Measurements from ENCODE around the gene ZP4. TPM values are rescaled to one million over a fixed set of nuclear protein-coding genes. Genes with fewer than 3 reads are reported as not detected.

ZP4 gene
- total RNA-seq, 1 experiment from 2014 or later = not detected

GRCh38 chr1:237834461-237834860, 56.3 kb downstream of the ZP4 start:
- WGBS (ENCODE audit: extremely low coverage, insufficient read length, low lambda C conversion rate) = no CpG with 5 or more reads among the region's 3 CpGs
- H3K4me3 Mint-ChIP-seq = no peak overlapping the region
- Histone ChIP-seq H3K79me2 (ENCODE audit: insufficient read depth, low read length) (no peaks in the 10 kb centered on the region), H3K23ac (ENCODE audit: insufficient read length, low read depth, low read length) (no peak overlapping the region), H4K20me1 (ENCODE audit: control insufficient read depth, insufficient read depth, insufficient read length) (no peaks in the 10 kb centered on the region), H3K18ac (ENCODE audit: insufficient read length, low read depth, low read length) (no peak overlapping the region), H3K14ac (ENCODE audit: insufficient read depth, low read length) (no peak overlapping the region), H2AK5ac (ENCODE audit: insufficient read length, low read length) (no peak overlapping the region), H4K5ac (ENCODE audit: insufficient read length, low read depth, low read length) (no peak overlapping the region), H4K8ac (replicated peaks; ENCODE audit: insufficient read length, low read depth, low read length) (no peak overlapping the region), H2BK15ac (ENCODE audit: low read depth, low read length) (no peak overlapping the region), H3K9me3 (ENCODE audit: control insufficient read depth, low read depth, low read length) (no peaks in the 10 kb centered on the region), H3K23me2 (ENCODE audit: insufficient read length, low read depth, low read length, poor library complexity, severe bottlenecking) (no peaks in the 10 kb centered on the region), H3K56ac (ENCODE audit: insufficient read length, low read depth, low read length) (no peak overlapping the region), H3K4me2 (ENCODE audit: insufficient read depth, insufficient read length, low read length) (no peak overlapping the region), H2BK12ac (ENCODE audit: insufficient read length, low read depth, low read length) (no peak overlapping the region), H3K9ac (ENCODE audit: extremely low read depth, insufficient read length, low read length) (no peak overlapping the region), H3T11ph (ENCODE audit: low read length) (no peak overlapping the region), H2AFZ (ENCODE audit: low read length) (no peak overlapping the region), H3K27me3 (ENCODE audit: insufficient read depth, low read length) (no peaks in the 10 kb centered on the region), H3K79me1 (ENCODE audit: insufficient read depth, low read depth, low read length, poor library complexity, severe bottlenecking) (no peaks in the 10 kb centered on the region), H4K91ac (ENCODE audit: insufficient read length, low read depth, low read length) (no peak overlapping the region), H3K27ac (ENCODE audit: insufficient read length, low read depth, low read length) (no peak overlapping the region), H3K4me1 (ENCODE audit: insufficient read depth, low read length) (peaks cover 4% of the 10 kb centered on the region; the same call in 1 of the 2 replicates), H3K4ac (ENCODE audit: low read depth, low read length) (no peak overlapping the region), H2BK120ac (ENCODE audit: low read depth, low read length, poor library complexity, severe bottlenecking) (no peak overlapping the region), H2BK20ac (ENCODE audit: low read depth, low read length, poor library complexity, severe bottlenecking) (no peak overlapping the region), H2BK5ac (ENCODE audit: insufficient read length, low read length) (no peak overlapping the region)
- no peak for TF ChIP-seq CTCF (conservative IDR thresholded peaks at IDR 0.05)
- H3K9me3 Mint-ChIP-seq = no peaks in the 10 kb centered on the region
- H3K27me3 Mint-ChIP-seq (ENCODE audit: low read depth) = no peaks in the 10 kb centered on the region
- H3K4me1 Mint-ChIP-seq = peaks cover 27% of the 10 kb centered on the region in 2 experiments
- peaks cover 0 to 4% (median 1%) of the 10 kb centered on the region in 3 experiments; a peak in 2 of 7 replicates for H3K36me3 Mint-ChIP-seq (ENCODE audit: insufficient read depth in 1 of 3, low read depth in 3 of 3)
- H3K27ac Mint-ChIP-seq = no peak overlapping the region
- DNase-seq = no peak

Measured in H9 (cell line).